Stimulated activated CD8-positive, alpha-beta memory T cell treated with anti-CD3 and anti-CD28 coated beads, Interleukin-7, amount 100 ng/mL, for 4 hours (primary cell): Measurements from ENCODE around the gene HNRNPC.
A peak's percentile ranks its signal among the peaks of the same experiment; 100 is the strongest.
"Not testable (repeated sequence)": the region's sequence is repeated elsewhere in the genome, so short reads cannot be mapped to it uniquely, and the experiment has no call there.

Experiments
- DNase-seq, 2 donors: peaks; one replicate each; pipeline ENCODE4 v3.0.0-alpha.2; 2020; ENCODE audit warnings: low read depth in 2 of 2

HNRNPC gene

DNA sequence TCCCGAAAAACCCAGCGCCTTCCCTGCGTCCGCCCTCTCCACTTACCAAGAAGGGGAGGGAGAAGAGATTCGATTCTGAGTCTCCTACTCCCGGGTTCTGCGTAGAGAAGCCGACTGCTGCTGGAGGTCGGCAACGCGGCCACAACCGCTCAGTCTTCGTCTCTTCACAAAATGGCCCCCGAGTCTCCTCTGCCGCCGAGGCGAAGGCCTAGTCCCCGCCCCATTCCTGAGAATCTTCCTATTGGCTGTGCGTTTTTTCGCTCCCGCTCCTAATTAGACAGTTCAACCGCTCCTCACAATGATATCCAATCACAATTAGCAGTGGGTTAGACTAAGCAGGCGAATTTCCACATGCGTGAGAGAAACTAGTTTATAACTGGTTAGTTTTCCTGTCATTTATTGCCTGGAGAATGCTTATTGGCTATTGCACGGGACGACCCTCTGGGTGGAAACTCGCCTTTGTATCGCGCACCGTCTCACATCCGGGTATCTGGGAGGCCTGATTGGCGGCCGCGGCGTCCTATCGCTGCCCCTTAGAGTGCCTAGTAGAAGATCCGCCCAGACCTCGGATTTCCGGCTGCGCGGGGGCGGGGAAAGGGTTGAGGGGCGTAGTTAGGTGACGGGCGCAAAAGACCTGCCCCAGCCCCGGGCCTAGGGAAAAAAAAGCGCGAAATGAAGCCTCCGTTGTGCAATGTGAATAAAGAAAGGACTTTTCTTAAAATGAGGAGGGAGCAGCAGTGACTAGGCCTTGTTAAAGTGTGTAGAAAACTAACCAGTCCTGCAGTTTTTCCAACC, at the start of gene HNRNPC:
Gene HNRNPC, minus strand, starts transcription at position 191 of the 795 bp plus-strand sequence. CDS start 35,249 bp downstream, outside the sequence.
- DNase-seq, result peak; percentile 100

- no peak for DNase-seq
These were observed 48.2 kb upstream of the HNRNPC start for GRCh38 chr14:21317398-21317797.

GRCh38 chr14:21313512-21313911, 44.3 kb upstream of the HNRNPC start:
- DNase-seq, result no peak

- DNase-seq, result no peak
These were observed 42.4 kb upstream of the HNRNPC start for GRCh38 chr14:21311614-21312013.

DNA sequence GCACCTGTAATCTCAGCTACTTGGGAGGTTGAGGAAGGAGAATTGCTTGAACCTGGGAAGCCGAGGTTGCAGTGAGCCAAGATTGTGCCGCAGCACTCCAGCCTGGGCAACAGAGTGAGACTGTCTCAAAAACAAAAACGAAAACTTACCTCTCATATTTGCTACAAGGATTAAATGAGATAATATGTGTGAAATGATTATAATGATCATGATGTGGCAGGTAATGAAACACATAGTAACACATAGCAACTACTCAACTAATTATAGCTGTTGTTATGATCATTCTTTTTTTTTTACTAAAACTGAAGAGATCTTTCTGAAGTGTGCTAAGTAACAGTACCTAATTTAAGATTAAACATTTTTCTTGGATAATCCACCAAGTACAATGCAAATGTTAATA, 40.7 kb upstream of the HNRNPC start:
- no peak for DNase-seq

- no peak for DNase-seq
These were observed 40.0 kb upstream of the HNRNPC start for GRCh38 chr14:21309238-21309636.

- DNase-seq, result peak; percentile 69 to 81
These were observed 39.4 kb upstream of the HNRNPC start for GRCh38 chr14:21308479-21309237.

GRCh38 chr14:21308132-21308478, 38.9 kb upstream of the HNRNPC start:
- DNase-seq, result no peak

DNA sequence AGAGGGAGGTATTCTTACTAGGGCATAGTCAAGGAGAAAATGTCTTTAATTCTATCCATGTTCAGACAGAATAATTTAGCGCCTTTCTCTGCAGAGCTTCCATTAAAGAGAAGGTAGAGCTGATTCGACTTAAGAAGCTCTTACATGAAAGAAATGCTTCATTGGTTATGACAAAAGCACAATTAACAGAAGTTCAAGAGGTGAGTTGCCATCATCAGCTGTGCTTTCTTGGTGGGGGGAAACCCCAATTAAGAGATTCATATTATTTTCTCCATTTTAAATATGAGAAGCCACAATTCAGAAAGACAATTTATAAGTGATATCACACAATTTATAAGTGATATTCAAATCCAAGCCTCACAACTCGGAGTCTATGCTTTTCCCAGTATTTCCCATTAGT, 38.4 kb upstream of the HNRNPC start:
- no peak for DNase-seq

DNA sequence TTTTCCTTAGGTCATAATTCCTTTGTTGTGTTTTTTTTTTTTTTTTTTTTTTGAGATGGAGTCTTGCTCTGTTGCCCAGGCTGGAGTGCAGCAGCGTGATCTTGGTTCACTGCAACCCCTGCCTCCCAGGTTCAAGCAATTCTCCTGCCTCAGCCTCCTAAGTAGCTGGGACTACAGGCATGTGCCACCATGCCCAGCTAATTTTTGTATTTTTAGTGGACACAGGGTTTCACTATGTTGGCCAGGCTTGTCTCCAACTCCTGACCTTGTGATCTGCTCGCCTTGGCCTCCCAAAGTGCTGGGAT, 33.5 kb upstream of the HNRNPC start:
- DNase-seq, result not testable (repeated sequence)

- no peak for DNase-seq
These were observed 33.0 kb upstream of the HNRNPC start for GRCh38 chr14:21302013-21302835.

DNA sequence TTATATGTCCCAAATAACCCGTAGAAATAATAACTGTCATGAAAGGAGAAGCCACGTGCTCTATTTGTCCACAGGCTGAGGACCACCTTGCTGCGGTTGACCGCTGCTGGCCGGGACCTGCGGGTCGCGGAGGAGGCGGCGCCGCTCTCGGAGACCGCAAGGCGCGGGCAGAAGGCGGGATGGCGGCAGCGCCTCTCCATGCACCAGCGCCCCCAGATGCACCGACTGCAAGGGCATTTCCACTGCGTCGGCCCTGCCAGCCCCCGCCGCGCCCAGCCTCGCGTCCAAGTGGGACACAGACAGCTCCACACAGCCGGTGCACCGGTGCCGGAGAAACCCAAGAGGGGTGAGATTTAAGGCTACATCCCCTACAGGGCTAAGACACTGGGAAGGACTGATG, 31.6 kb upstream of the HNRNPC start:
- peak in 1 of 2 donors; percentile 2 for DNase-seq

- no peak for DNase-seq
These were observed 30.4 kb upstream of the HNRNPC start for GRCh38 chr14:21299562-21300130.

- no peak for DNase-seq
These were observed 29.1 kb upstream of the HNRNPC start for GRCh38 chr14:21298358-21298757.

GRCh38 chr14:21294026-21294425, 24.8 kb upstream of the HNRNPC start:
- not testable (repeated sequence) for DNase-seq

GRCh38 chr14:21287168-21287567, 17.9 kb upstream of the HNRNPC start:
- no peak for DNase-seq

- not testable (repeated sequence) for DNase-seq
These were observed 17.3 kb upstream of the HNRNPC start for GRCh38 chr14:21286516-21286915.

GRCh38 chr14:21281917-21282316, 12.7 kb upstream of the HNRNPC start:
- DNase-seq, result not testable (repeated sequence)

DNA sequence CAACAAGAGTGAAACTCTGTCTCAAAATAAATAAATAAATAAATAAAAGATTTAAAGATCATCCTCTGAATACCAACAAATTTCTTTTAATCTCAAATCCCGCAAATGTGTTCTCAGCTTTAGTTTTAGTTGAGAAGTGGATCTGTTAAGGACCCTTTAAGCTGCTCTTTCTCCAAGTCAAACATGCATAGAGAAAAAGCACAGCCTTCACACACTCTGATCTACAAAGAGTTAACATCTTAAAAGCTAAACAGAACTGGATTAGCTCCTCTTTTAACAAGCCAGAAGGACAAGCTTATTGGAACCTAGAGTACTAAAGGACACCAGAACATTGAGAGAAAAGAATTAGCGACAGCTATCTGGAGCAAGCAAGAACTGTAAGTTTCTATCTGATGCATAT, 10.5 kb upstream of the HNRNPC start, which contains the start of gene RPGRIP1:
Gene RPGRIP1, plus strand, starts transcription at position 301 of the 400 bp plus-strand sequence. CDS start 7,894 bp downstream, outside the sequence.
- DNase-seq, result no peak

GRCh38 chr14:21278632-21279031, 9.4 kb upstream of the HNRNPC start:
- no peak for DNase-seq

GRCh38 chr14:21275261-21275858, 6.1 kb upstream of the HNRNPC start:
- no peak for DNase-seq
